Mucosa of stomach (tissue), 1 donor: ENCODE results near the gene AGPS.
"Not testable (repeated sequence)": the region's sequence is repeated elsewhere in the genome, so short reads cannot be mapped to it uniquely, and the experiment has no call there.

Experiments
- H3K27me3 ChIP-seq: one replicate; pipeline ENCODE4 v1.7.0; 2013; ENCODE audit warnings: mild to moderate bottlenecking, low read length; ENCODE audit not compliant: control insufficient read depth, insufficient read depth
- H3K36me3 ChIP-seq: one replicate; pipeline ENCODE4 v1.7.0; 2013; ENCODE audit warnings: low read length; ENCODE audit not compliant: control insufficient read depth, insufficient read depth
- H3K4me1 ChIP-seq: one replicate; pipeline ENCODE4 v1.7.0; 2013; ENCODE audit warnings: mild to moderate bottlenecking, low read length; ENCODE audit not compliant: control insufficient read depth, insufficient read depth
- H3K4me3 ChIP-seq: one replicate; pipeline ENCODE4 v1.7.0; 2013; ENCODE audit warnings: low read length
- H3K9ac ChIP-seq: one replicate; pipeline ENCODE4 v1.7.0; 2013; ENCODE audit warnings: mild to moderate bottlenecking, low read length, moderate library complexity
- H3K9me3 ChIP-seq: one replicate; pipeline ENCODE4 v1.7.0; 2013; ENCODE audit warnings: mild to moderate bottlenecking, low read length, moderate library complexity; ENCODE audit not compliant: control insufficient read depth
- donor health status: Pancreatic carcinoma.

The AGPS gene

DNA sequence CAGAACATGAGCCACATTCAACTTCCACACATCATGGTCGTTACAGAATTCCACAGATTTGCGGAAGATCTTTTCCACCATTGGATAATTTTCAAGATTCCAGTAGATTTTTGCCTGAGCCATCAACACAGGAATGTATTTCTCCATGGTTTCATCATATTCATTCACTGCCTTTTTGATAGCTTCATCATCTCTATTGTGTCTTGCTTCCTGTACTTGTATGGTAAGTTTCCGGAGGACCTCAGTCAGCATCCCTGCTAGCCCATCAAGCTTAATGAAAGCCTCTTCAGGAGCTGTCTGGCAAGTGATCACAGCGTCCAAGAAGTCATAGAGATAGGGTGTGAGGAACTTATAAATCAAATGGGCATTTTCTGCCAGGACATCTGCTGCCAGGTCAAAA is 158.8 kb downstream of the AGPS start:
- not testable (repeated sequence) for H3K4me1 ChIP-seq, H3K4me3 ChIP-seq, H3K9ac ChIP-seq

DNA sequence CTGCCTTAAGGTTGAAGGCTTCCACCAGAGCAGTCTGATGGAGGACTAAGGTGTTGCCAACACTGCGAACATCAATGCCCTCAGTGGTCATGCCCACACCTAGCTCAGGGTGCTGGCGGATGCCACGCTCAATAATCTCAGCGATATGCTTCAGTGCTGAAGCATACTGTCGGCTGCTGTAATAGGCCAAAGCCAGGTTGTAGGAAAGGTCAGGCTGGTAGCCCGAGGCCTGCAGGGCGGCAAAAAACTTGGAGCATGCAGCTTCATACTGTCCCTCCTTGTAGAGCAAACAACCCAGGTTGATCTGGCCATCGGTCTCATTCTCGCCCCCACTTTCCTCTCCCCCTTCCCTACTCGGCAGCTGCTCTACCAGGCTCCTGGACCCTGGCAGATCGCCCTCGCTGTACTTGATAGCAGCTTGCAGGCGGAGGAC is 159.4 kb downstream of the AGPS start:
- no peaks in the 10 kb centered on the region for H3K27me3 ChIP-seq
- no peaks in the 10 kb centered on the region for H3K4me1 ChIP-seq
- H3K9me3 ChIP-seq: no peaks in the 10 kb centered on the region
- no peaks in the 10 kb centered on the region for H3K36me3 ChIP-seq
- peak overlapping the region; percentile 76 for H3K4me3 ChIP-seq
- peak overlapping the region; percentile 83 for H3K9ac ChIP-seq

More for the DNA sequence above, 158.8 kb downstream of the AGPS start:
- H3K27me3 ChIP-seq, H3K9me3 ChIP-seq, H3K36me3 ChIP-seq: not testable (repeated sequence)

DNA sequence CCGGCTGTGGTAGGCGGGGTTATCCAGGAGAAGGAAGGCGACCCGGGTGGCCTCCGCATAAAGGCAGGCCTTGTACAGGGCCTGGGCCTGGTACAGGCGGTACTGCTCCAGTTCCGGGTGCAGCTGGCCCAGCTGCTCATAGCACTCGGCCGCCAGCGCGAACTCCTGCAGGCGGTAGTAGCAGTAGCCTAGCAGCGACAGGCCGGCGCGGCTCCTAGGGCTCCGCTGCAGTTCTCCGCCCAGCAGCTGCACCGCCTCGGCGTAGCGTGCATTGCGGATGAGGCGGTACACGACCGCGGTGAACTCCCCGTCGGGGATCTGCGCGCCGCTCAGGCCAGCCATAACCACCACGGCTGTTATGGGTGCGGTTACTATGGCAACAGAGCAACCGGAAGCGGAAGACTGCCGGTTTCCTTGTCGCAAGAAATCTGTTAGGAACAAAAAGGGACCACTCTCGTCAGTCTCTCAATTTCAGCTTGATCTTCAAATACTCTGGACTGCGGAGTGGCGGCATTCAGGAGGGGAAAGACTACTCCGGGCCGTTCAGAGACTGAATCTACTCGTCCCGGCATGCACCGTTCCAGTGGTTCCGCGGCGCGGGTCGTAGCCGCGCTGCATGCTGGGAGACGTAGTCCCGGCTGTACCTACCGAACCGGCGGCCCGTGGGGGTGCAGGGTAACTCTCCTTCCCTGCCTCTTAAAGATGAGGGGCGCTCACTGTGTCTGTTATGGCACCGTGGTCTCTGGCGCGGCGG is 160.0 kb downstream of the AGPS start:
- Histone ChIP-seq H3K27me3 (no peaks in the 10 kb centered on the region), H3K36me3 (no peaks in the 10 kb centered on the region), H3K4me3 (peak overlapping the region; percentile 76), H3K9ac (peak overlapping the region; percentile 83), H3K4me1 (no peaks in the 10 kb centered on the region), H3K9me3 (no peaks in the 10 kb centered on the region)

GRCh38 chr2:177553176-177553884 is 160.8 kb downstream of the AGPS start:
- Histone ChIP-seq H3K9ac (peak overlapping the region; percentile 83), H3K9me3 (no peaks in the 10 kb centered on the region), H3K4me1 (no peaks in the 10 kb centered on the region), H3K36me3 (no peaks in the 10 kb centered on the region), H3K4me3 (peak overlapping the region; percentile 76), H3K27me3 (no peaks in the 10 kb centered on the region)

- no peaks in the 10 kb centered on the region for H3K4me1 ChIP-seq
- H3K4me3 ChIP-seq: no peak overlapping the region
- H3K9ac ChIP-seq: no peak overlapping the region
- H3K36me3 ChIP-seq: no peaks in the 10 kb centered on the region
- no peaks in the 10 kb centered on the region for H3K27me3 ChIP-seq
- no peaks in the 10 kb centered on the region for H3K9me3 ChIP-seq
Measured at GRCh38 chr2:177554365-177554764, 161.8 kb downstream of the AGPS start.

GRCh38 chr2:177556153-177556552 is 163.6 kb downstream of the AGPS start:
- no peak overlapping the region for H3K9ac ChIP-seq
- no peaks in the 10 kb centered on the region for H3K27me3 ChIP-seq
- H3K9me3 ChIP-seq: no peaks in the 10 kb centered on the region
- H3K36me3 ChIP-seq: no peaks in the 10 kb centered on the region
- H3K4me3 ChIP-seq: no peak overlapping the region
- no peaks in the 10 kb centered on the region for H3K4me1 ChIP-seq

DNA sequence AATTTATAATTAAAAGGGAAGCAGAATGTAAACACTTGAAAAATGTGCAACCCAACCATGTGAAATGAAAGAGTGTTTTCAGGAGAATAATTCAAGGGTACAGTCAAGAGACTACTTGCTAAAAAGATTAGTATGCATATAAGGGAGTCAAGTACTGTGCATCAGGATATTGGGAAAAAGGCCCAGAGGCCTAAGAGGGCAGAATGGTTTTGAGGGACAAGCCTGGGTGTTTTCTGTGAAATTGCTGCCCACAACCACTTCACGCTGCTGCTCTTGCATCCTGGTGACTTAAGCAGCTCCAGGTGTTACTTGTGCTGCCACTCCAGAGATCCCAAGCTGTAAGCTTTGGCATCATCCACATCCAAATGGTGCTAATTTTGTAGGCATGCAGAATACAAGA is 165.2 kb downstream of the AGPS start:
- Histone ChIP-seq H3K27me3 (no peaks in the 10 kb centered on the region), H3K4me3 (no peak overlapping the region), H3K9ac (no peak overlapping the region), H3K36me3 (no peaks in the 10 kb centered on the region), H3K4me1 (no peaks in the 10 kb centered on the region), H3K9me3 (no peaks in the 10 kb centered on the region)

- no peak overlapping the region for H3K4me3 ChIP-seq
- no peak overlapping the region for H3K9ac ChIP-seq
- H3K4me1 ChIP-seq: no peaks in the 10 kb centered on the region
- H3K27me3 ChIP-seq: no peaks in the 10 kb centered on the region
- no peaks in the 10 kb centered on the region for H3K9me3 ChIP-seq
- H3K36me3 ChIP-seq: no peaks in the 10 kb centered on the region
Measured at GRCh38 chr2:177559638-177560037, 167.1 kb downstream of the AGPS start.

DNA sequence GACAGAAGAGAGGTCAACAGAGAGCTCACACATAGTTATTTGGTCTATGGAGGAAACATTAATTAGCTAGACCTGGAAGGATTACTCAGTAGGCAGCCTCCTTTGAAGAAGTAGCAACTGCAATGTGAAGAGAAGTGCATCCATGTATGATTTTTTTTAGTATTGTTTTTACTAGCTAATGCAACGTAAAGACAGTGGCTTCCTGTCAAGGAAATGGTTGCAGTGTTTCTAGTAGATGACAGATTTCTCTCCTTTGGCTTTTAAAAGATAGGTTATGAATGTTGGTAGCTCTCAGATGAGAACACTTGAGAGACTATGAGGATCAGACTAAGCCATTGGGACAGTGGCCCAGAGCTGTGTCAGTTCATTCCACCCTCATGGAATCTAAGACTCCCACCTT is 175.8 kb downstream of the AGPS start:
- Histone ChIP-seq H3K4me1 (peaks cover 7% of the 10 kb centered on the region), H3K9ac (no peak overlapping the region), H3K4me3 (no peak overlapping the region), H3K9me3 (no peaks in the 10 kb centered on the region), H3K27me3 (no peaks in the 10 kb centered on the region), H3K36me3 (no peaks in the 10 kb centered on the region)

GRCh38 chr2:177568893-177569292 is 176.3 kb downstream of the AGPS start:
- no peak overlapping the region for H3K9ac ChIP-seq
- peaks cover 7% of the 10 kb centered on the region for H3K4me1 ChIP-seq
- H3K36me3 ChIP-seq: no peaks in the 10 kb centered on the region
- no peaks in the 10 kb centered on the region for H3K9me3 ChIP-seq
- no peak overlapping the region for H3K4me3 ChIP-seq
- no peaks in the 10 kb centered on the region for H3K27me3 ChIP-seq

- Histone ChIP-seq H3K4me1 (peaks cover 7% of the 10 kb centered on the region), H3K36me3 (no peaks in the 10 kb centered on the region), H3K4me3 (no peak overlapping the region), H3K9ac (no peak overlapping the region), H3K9me3 (no peaks in the 10 kb centered on the region), H3K27me3 (no peaks in the 10 kb centered on the region)
Measured at GRCh38 chr2:177572236-177572671, 179.7 kb downstream of the AGPS start.

GRCh38 chr2:177573120-177573519 is 180.5 kb downstream of the AGPS start:
- peaks cover 7% of the 10 kb centered on the region for H3K4me1 ChIP-seq
- no peaks in the 10 kb centered on the region for H3K36me3 ChIP-seq
- no peak overlapping the region for H3K9ac ChIP-seq
- H3K9me3 ChIP-seq: no peaks in the 10 kb centered on the region
- no peak overlapping the region for H3K4me3 ChIP-seq
- no peaks in the 10 kb centered on the region for H3K27me3 ChIP-seq
